OCI-LY3 (cell line): ENCODE data around the gene L3MBTL1.

Experiments used
- EZH2phosphoT487 ChIP-seq: fragments of 200-600 bp; shearing (Covaris generic); IDR thresholded peaks from 2 replicates; pipeline ENCODE4 v1.6.1; 2018; ENCODE audit warnings: antibody characterized with exemption, mixed run types, low read depth
- TF ChIP-seq, protein P1 (sequence below): fragments of 200-600, 300-600 bp; sonication (generic); IDR thresholded peaks from 2 replicates; pipeline ENCODE4 v1.5.1; 2014; ENCODE audit warnings: antibody characterized with exemption, low read length, low read depth

DNA sequence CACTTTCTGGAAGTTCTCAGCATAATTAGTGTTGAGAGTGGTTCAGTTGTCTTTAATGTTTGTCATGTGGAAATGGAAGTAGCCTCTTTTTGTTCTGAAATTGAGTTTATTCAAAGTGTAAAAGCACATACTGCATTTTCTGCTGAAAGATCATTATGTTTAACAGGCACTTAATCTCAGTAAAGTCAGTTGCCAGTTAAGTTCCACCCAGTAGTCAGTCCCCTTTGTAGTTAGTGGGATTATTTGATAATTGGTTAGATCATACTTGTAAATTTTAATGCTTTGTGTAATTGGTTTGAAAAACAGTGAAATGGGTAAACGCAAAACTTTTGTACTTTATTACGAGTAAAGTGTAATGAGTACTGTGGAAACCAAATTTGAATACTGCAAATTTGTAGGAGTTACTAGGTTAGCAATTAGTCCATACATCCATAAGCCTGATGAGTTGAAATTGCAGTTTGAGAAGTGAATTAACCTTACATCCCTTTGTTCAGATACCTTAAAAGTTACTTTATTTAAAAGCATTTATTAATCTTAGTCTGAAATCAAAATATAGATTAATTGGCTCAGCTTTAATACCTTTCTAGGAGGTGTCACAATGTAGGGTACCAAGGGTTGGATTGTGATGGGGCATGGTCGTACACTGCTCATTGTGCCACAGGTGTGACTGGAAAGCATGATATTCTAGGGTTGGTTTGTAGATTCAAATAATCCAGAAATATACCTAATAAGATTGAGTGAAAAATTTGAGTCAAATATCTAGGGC, 45.4 kb upstream of the L3MBTL1 start:
- TF ChIP-seq, protein P1, sequence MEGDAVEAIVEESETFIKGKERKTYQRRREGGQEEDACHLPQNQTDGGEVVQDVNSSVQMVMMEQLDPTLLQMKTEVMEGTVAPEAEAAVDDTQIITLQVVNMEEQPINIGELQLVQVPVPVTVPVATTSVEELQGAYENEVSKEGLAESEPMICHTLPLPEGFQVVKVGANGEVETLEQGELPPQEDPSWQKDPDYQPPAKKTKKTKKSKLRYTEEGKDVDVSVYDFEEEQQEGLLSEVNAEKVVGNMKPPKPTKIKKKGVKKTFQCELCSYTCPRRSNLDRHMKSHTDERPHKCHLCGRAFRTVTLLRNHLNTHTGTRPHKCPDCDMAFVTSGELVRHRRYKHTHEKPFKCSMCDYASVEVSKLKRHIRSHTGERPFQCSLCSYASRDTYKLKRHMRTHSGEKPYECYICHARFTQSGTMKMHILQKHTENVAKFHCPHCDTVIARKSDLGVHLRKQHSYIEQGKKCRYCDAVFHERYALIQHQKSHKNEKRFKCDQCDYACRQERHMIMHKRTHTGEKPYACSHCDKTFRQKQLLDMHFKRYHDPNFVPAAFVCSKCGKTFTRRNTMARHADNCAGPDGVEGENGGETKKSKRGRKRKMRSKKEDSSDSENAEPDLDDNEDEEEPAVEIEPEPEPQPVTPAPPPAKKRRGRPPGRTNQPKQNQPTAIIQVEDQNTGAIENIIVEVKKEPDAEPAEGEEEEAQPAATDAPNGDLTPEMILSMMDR, result no peak
- no peak for TF ChIP-seq EZH2phosphoT487
